Measurements from ENCODE around the gene APP.

DNA sequence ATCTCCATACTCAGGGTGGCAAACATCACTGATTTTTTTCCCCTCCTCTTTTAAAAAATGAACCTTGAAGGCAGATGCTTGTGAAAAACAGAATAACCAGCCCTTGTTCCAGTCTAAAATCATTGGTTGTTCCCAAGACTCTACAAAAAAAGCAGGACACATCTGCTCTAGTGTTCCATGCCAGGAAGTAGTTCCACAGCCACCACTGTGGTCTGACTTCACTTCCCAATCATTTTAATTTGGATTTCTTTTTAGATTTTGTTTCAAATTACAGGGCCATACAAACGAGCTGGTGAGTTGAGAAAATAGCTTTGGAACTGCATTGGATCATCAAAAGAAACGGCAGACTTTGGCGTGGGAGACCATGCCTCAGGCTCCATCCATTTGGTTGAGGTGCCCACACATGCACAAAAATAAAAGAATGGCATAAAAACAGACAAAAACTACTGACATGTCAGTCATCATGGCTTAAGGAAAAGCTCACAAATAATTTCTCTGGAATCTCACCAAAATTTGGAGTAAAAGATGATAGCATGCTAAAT, 225.8 kb downstream of the APP start:
- no peak for TF ChIP-seq CTCF (IDR thresholded peaks at IDR 0.05)
- no peak for TF ChIP-seq POLR2A (IDR thresholded peaks at IDR 0.05)
